ENCODE measurements around the gene COLEC11. TPM values are rescaled to one million over a fixed set of nuclear protein-coding genes. Genes with fewer than 3 reads are reported as not detected.

Gene COLEC11
- total and polyA plus RNA-seq, 10 donors, result 0.64 to 8.0 (median 3.1) TPM

- H3K9me3 ChIP-seq, result no peaks in the 10 kb centered on the region
- peaks cover 11 to 22% (median 17%) of the 10 kb centered on the region in 6 donors for H3K4me1 ChIP-seq
- peaks cover 0 to 28% (median 0%) of the 10 kb centered on the region in 7 donors for H3K27me3 ChIP-seq (replicated peaks in 1 of 7)
- no peak overlapping the region for H3K27ac ChIP-seq
- WGBS, 5 donors, result 84 to 91% (median 89%) methylated on average over 16 of the region's 16 CpGs
- DNase-seq, result peak; percentile 68
- no peaks in the 10 kb centered on the region for H3K36me3 ChIP-seq
- no peak for TF ChIP-seq POLR2A (IDR thresholded peaks at IDR 0.05)
- no peak for TF ChIP-seq CTCF (IDR thresholded peaks at IDR 0.05 in 8 of 11, conservative IDR thresholded peaks at IDR 0.05 in 3 of 11)
- TF ChIP-seq POLR2AphosphoS5 (IDR thresholded peaks at IDR 0.05), result no peak
- intact Hi-C loops (cut with DNase I; ENCODE audit: low total_unique reads), result no loop called here
- H3K4me3 ChIP-seq, result no peak overlapping the region
Measured at GRCh38 chr2:3649581-3649980, 54.7 kb downstream of the COLEC11 start.

GRCh38 chr2:3650140-3650920 is 55.4 kb downstream of the COLEC11 start:
- no peak overlapping the region for H3K27ac ChIP-seq
- peaks cover 0 to 28% (median 0%) of the 10 kb centered on the region in 7 donors for H3K27me3 ChIP-seq (replicated peaks in 1 of 7)
- no peak overlapping the region for H3K4me3 ChIP-seq
- DNase-seq, result peak; percentile 77
- H3K9me3 ChIP-seq, result no peaks in the 10 kb centered on the region
- intact Hi-C loops (cut with DNase I; ENCODE audit: low total_unique reads), result loop anchor here (5.0 kb wide), 2 partner anchors 73 to 228 kb away; partner anchors contain the start of gene RPS7
- no peak for TF ChIP-seq POLR2A (IDR thresholded peaks at IDR 0.05)
- no peak for TF ChIP-seq POLR2AphosphoS5 (IDR thresholded peaks at IDR 0.05)
- no peak for TF ChIP-seq CTCF (IDR thresholded peaks at IDR 0.05 in 8 of 11, conservative IDR thresholded peaks at IDR 0.05 in 3 of 11)
- H3K4me1 ChIP-seq, result peaks cover 11 to 22% (median 17%) of the 10 kb centered on the region in 6 donors
- WGBS, 5 donors, result 72 to 83% (median 78%) methylated on average over 11 to 20 of the region's 20 CpGs
- H3K36me3 ChIP-seq, result no peaks in the 10 kb centered on the region

- TF ChIP-seq POLR2AphosphoS5 (IDR thresholded peaks at IDR 0.05) (peak; percentile 26 to 80 (median 74)), CTCF (IDR thresholded peaks at IDR 0.05 in 8 of 11, conservative IDR thresholded peaks at IDR 0.05 in 3 of 11) (peak in 2 of 11 experiments; percentile 11 to 25), POLR2A (IDR thresholded peaks at IDR 0.05) (no peak)
- intact Hi-C loops (cut with DNase I; ENCODE audit: low total_unique reads), result loop anchor here (5.0 kb wide), 2 partner anchors 75 to 230 kb away; partner anchors contain the start of gene RPS7
- Histone ChIP-seq H3K36me3 (no peaks in the 10 kb centered on the region), H3K27me3 (replicated peaks in 1 of 7) (peaks cover 0 to 28% (median 0%) of the 10 kb centered on the region in 7 donors), H3K4me3 (peak overlapping the region in 7 of 8 donors; percentile 9 to 61 (median 32)), H3K9me3 (no peaks in the 10 kb centered on the region), H3K27ac (peak overlapping the region; percentile 41 to 85 (median 72)), H3K4me1 (peaks cover 11 to 36% (median 23%) of the 10 kb centered on the region in 6 donors)
- peak; percentile 92 for DNase-seq
- 12 to 28% (median 21%) methylated on average over 45 of the region's 45 CpGs for whole genome bisulfite sequencing, 5 donors
Measured at GRCh38 chr2:3651691-3652648, 57.1 kb downstream of the COLEC11 start.

Data from spleen (tissue), 11 donors.